ENCODE measurements around the gene TNFRSF4.
"Not testable (repeated sequence)": the region's sequence is repeated elsewhere in the genome, so short reads cannot be mapped to it uniquely, and the experiment has no call there.

Gene TNFRSF4

DNA sequence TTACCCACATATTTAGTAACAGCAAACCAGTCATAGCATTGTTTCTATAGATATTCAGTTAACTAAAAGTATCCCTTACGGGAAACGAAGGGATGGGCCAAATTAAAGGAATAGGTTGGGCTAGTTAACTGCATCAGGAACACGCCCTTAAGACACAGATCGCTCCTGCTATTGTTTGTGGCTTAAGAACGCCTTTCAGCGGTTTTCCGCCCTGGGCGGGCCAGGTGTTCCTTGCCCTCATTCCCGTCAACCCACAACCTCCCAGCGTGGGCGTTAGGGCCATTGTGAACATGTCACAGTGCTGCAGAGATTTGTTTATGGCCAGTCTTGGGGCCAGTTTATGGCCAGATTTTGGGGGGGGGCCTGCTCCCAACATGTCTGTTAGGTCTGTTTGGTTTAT lies 22.2 kb downstream of the TNFRSF4 start:
- intact Hi-C loops (cut with DNase I): loop anchor here (10.0 kb wide), 1 partner anchor 47 kb away; no protein-coding TSS in a partner anchor
- peak in 2 of 10 donors; percentile 38 to 43 for DNase-seq

DNA sequence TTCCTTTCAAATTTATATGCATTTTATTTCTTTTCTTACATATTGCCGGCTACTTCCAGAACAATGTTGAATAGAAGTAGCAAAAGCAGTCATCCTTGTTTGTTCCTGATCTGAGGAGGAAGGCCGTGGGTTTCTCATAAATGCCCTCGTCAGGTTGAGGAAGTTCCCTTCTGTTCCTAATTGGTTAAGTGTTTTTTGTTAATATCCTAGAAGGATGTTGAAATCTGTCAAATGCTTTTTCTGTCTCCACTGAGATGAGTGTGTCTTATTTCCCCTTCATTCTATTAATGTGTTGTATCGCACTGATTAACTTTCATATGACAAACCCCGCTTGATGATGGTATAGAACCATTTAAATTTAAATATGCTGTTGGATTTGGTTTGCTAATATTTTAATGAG lies 24.8 kb downstream of the TNFRSF4 start:
- intact Hi-C loops (cut with DNase I): no loop called here
- peak in 1 of 10 donors; percentile 3 for DNase-seq

DNA sequence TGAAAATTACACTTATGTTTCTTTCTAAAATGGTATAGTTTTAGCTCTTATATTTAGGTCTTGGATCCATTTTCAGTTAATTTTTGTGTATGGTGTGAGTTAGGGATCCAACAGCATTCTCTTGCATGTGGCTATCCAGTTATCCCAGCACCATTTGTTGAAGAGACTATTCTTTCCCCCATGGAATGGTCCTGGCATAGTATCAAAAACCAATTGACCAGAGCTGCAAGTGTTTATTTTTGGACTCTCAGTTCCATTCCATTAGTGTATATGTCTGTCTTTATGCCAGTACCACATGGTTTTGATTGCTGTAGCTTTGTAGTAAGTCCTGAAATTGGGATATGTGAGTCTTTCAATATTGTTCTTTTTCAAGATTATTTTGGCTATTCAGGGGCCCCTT lies 26.0 kb downstream of the TNFRSF4 start:
- intact Hi-C loops (cut with DNase I): no loop called here
- DNase-seq: no peak

DNA sequence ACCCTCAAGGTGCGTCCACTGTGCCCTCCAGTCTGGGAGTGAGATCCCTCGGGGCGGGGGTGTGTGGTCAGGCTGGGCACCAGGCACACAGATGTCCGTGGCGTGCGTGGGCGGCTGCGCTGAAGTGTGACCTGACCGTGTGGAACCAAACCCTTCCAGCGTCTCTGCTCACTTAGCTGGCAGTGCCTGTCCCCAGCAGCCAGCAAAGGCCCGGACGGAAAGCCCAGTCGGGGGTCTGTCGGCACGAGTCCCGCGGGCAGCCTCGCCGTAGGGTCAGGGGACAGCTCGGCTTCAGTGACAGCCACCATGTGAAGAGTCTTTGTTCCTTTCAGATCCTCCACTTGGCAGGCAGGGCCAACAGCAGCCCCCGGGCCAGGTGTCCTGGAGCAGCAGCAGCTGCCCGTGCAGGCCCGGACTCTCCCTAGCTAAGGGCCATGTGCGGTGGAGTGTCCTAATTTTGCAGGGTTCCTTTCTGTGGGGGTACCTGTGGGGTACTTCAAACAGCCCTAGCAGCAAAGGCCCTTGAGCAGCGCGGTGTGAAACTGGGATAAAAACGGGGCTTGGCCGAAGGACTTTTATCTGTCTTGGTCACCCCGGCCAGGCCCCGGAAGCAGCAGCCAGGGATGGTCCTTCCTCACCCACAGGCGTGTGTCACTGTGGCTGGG lies 28.7 kb downstream of the TNFRSF4 start:
- intact Hi-C loops (cut with DNase I): no loop called here
- DNase-seq: peak in 8 of 10 donors; percentile 30 to 94 (median 58)

DNA sequence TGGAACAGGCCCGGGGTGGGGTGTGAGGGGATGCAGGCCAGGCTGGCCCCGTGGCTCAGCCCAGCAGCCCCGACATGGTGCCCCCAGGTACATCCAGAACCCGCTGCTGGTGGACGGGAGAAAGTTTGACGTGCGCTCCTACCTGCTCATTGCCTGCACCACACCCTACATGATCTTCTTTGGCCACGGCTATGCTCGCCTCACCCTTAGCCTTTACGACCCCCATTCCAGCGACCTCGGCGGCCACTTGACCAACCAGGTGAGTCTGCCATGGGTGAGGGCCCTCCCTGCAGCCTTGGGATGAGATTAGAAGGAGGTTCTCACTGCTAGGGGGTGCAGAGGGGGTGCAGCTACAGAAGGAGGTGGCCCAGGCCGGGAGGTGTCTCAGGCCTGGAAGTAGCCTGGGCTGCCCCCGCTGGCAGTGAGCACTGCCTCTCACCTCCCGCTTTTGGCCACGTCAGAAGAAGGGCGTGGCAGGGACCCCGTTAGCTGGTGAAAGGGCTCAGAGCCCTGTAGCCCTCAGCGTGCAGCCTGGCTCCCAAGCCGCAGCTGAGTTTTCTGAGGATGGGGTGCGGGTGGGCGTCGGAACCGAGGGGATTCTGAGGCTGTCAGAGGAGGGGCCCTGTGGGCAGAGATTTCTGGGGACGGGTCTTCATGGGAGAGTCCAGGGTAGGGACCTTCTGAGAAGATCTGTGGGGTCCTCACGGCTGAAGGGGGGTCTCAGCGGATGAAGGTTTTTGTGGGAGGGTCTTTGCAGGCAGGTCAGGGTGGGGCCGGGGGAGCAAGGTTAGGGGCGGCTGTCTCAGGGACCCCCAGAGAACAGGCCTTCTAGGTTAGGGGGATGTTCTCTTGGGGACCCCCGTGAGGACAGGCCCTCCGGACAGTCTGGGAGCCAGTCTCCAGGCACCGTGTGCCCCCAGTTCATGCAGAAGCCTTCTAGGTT lies 29.8 kb downstream of the TNFRSF4 start:
- intact Hi-C loops (cut with DNase I): no loop called here
- peak in 2 of 10 donors; percentile 46 to 79 for DNase-seq

DNA sequence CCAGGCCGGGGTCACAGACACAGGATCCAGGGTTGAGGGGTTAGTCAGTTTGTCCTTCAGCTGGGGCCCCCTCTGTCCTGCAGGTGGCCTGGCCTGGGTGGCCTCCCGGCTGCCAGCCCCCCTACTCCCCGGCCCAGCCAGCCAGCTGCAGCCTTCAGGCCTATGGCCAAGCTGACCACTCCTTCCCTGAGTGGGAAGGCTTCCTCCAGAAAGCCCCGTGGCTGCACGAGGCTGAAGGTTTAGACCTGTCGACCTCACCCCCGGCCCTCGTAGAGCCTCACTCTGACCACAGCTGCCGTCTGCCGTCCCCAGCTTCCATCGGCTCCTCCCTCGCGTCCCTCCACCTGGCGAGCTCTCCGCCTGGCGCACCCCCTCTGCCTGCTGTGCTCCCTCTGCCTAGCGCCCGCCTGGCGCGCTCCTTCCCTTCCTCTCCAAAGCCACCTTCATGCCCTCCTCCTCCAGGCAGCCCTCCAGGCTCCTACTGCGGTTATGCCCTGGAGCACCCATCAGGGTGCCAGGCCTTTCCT lies 30.7 kb downstream of the TNFRSF4 start:
- intact Hi-C loops (cut with DNase I): no loop called here
- peak in 4 of 10 donors; percentile 6 to 78 (median 38) for DNase-seq

DNA sequence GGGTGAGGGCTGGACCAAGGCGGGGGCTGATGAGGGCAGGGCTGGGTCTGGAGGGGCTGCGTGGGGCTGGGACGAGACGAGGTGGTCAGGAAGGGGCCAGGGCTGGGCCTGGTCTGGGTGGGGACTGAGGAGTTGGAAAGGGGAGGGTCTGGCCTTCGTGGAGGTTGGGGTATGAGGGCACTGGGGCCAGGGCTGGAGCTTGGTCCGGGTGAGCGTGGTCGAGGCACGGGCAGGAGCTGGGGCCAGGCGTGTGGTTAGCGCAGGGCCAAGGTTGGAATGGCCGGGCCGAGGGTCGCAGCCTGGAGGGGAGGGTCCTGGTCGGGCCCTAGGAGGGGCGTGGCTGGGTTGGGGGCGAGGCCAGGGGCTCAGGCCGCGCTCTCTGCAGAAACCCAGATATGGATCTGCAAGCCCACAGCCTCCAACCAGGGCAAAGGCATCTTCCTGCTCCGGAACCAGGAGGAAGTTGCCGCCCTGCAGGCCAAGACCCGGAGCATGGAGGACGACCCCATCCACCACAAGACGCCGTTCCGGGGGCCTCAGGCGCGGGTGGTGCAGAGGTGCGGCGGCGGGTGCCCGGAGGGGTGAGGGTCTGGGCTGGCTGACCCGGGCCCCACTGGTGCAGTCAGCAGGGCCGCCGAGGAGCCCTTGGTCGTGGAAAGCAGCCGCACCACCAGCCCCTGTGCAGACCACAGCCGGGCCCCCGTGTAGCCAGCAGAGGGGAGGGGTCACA lies 31.3 kb downstream of the TNFRSF4 start:
- peak in 5 of 10 donors; percentile 1 to 77 (median 60) for DNase-seq

DNA sequence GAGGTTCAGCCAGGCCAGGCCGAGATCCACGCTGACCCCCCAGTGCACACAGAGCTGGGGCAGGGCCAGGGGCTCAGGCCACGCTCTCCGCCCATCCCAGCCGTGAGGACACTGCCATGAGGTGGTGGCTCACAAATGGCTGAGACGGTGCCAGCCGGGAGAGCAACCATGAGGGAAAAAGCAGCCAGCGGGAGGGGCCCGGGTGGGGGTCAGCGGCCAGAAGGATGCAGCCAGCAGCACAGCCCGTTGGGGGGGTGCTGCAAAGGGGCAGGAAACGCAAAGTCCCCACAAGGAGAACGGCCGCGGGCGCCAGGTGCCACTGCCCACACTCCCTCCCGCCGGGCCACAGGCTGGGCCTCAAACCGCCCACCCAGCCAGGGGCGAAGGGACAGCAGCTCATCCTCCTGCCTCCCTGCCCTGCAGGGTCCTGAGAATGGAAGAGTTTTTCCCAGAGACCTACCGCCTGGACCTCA lies 32.0 kb downstream of the TNFRSF4 start:
- DNase-seq: peak in 4 of 10 donors; percentile 5 to 60 (median 42)
- intact Hi-C loops (cut with DNase I): no loop called here

More for the DNA sequence above, 31.3 kb downstream of the TNFRSF4 start:
- intact Hi-C loops (cut with DNase I): no loop called here

DNA sequence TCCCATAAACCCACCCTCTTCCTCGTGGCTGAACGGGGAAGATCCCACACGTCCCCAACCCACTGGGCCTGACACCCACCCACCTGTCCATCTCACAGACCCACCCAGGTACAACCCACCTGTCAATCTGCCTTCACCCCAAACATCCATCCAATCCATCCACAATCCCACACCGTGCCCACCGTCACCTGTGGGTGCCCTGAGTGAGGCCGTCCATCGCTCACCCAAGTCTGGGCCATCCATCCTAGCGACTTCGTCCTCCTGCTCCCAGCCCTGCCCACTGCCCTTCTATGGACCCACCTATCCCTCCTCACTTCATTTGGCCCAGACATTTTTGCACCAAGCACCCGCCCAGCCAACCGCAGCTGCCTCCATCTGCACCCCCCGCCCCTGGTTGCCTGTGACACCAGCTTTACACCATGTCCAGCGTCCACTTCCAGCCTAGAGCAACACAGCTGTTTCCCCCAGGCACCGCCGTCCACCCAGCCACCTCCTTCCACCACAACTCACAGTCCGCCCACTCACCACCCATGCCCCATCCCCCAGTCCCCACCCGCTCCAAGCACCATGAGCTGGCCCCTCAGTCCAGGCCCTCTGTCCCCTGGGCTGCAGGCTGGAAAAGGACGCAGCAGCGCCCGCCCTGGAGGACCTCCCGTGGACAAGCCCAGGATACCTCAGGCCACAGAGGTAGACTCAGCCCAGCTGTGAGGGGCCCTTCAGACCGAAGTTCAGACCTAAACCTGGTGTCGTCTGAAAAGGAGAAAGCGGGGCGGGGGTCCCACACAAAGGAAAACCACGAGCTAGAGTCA lies 32.6 kb downstream of the TNFRSF4 start:
- intact Hi-C loops (cut with DNase I): no loop called here
- DNase-seq: peak in 5 of 10 donors; percentile 4 to 69 (median 61)

DNA sequence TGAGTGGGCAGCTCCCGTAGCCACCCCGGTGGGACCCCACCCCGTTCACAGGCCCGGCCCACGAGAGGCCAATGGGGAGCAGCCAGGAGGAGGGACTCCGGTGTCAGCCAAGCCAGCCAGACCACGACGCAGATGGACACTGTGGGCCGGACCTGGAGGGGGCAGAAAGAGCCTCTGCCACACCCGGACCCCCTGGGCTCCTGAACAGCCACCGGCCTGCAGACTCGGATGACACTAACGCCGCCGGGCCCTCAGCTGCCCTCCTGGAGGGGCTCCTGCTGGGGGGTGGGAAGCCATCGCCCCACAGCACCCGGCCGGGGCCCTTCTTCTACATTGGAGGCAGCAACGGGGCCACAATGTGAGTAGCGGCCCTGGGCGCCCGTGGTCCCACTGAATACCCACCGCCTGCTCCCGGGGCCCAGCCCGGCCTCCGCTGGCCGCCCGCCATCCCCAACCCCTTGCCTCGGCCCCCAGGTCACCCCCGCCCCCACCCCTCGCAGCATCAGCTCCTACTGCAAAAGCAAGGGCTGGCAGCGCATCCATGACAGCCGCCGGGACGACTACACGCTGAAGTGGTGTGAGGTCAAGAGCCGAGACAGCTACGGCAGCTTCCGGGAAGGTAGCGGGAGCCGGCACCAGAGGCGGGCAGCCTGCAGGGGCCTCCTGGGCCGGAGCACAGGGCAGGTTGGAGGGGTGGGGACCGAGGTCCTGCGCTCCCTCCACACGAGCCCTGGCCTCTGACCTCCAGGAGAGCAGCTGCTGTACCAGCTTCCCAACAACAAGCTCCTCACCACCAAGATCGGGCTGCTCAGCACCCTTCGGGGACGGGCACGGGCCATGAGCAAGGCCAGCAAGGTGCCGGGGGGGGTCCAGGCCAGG lies 33.7 kb downstream of the TNFRSF4 start:
- DNase-seq: peak in 5 of 10 donors; percentile 3 to 76 (median 62)

DNA sequence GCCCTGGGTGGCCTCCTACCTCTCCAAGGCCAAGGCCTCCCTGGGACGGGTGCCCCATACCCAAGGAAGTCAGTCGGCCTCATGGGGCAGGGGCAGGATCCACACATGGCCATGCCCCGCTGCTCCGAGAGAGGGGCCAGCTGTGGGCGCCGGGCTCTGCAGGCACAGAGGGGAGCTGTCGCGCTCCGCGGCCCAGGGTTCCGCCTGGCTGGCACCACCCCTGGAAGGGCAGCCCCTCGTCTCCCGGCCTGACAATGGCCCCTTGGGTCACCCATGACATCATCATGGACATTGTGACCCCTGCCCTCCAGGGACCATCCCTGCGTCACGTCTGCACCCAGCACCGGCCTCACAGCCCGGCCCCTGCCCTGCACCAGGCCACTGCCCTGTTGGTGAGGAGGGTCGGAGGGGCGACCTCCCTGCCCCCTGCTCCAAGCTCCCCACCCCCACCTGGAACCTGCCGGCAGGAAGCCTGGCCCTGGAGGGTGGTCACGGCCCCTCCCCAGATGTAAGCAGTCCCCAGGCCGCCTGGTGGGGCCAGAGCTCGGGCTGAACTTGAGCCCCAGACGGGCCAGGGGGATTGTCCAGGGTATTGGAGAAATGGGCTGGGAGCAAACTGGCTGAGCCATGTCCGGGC lies 34.5 kb downstream of the TNFRSF4 start:
- DNase-seq: peak in 4 of 10 donors; percentile 26 to 75 (median 56)
- intact Hi-C loops (cut with DNase I): no loop called here

More for the DNA sequence above, 33.7 kb downstream of the TNFRSF4 start:
- intact Hi-C loops (cut with DNase I): no loop called here

DNA sequence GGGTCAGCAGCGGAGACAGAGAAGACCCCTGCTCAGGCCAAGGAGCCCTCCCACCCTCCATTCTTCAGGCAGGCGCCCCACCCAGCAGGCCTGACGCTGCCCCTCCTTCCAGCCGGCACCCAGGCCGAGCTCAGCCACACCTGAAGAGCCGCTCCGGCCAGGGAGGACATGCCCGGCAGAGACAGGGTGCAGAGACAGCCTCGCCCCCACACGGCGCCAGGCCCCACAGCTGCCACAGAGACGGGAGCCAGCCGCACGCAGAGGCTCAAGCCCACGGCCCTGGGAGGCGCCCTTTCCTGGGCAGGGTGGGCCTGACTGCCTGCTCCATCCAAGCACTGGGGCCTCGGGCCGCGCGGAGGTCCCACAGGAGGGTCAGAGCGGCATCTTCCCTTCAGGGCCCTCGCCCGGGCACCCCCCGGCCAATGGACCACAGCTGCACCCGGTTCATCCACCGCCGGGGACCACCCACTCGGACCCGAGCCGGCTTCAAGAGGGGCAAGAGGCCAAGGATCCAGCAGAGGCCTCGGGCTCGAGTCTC lies 35.1 kb downstream of the TNFRSF4 start:
- DNase-seq: peak in 4 of 10 donors; percentile 12 to 73 (median 60)
- intact Hi-C loops (cut with DNase I): no loop called here

DNA sequence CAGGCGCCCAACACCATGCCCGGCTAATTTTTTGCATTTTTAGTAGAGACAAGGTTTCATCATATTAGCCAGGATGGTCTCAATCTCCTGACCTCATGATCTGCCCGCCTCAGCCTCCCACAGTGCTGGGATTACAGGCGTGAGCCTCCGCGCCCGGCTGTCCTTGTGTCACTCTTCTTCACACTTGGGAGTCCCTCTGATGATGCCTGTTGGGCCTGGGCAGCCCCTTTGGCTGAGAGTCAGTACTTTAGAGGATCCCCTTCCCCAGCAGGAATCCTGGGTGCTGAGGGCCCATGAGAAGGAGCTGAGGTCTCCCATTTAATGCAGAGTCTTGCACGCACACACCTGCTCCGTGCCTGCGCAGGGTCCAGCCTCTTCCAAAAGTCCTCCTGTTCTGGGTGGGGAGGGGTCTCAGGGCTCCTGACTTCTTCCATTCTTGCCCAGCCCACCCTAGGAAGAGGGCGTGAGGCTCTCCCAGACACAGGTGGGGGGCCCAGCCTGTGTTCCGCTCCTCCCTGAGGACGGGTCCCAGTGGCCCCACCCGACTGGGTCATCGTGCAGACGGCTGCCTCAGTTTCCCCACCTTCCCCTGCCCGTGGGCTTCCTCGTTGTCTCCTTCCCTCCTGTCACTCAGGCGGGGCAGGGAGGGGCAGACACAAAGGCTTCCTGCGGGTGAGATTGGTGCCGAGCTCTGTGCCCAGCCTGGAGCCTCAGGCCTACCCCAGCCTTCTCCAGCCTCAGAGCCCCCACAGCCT lies 36.3 kb downstream of the TNFRSF4 start:
- peak in 4 of 10 donors; percentile 13 to 66 (median 43) for DNase-seq
- intact Hi-C loops (cut with DNase I): no loop called here

DNA sequence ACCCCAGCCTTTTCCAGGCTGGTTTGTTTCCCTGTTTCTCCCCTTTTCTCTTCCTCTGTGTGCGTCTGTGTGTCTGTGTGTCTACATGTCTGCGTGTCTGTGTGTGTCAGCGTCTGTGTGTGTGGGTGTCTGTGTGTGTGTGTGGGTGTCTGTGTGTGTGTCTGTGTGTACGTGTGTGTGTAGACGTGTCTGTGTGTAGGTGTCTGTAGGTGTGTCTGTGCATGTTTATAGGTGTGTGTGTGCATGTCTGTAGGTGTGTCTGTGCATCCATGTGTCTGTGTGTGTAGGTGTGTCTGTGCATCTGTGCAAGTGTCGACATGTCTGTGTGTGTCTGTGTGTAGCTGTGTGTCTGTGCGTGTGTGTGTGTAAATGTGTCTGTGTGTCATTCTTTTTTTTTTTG lies 37.0 kb downstream of the TNFRSF4 start:
- intact Hi-C loops (cut with DNase I): no loop called here
- peak in 2 of 10 donors; percentile 2 for DNase-seq

DNA sequence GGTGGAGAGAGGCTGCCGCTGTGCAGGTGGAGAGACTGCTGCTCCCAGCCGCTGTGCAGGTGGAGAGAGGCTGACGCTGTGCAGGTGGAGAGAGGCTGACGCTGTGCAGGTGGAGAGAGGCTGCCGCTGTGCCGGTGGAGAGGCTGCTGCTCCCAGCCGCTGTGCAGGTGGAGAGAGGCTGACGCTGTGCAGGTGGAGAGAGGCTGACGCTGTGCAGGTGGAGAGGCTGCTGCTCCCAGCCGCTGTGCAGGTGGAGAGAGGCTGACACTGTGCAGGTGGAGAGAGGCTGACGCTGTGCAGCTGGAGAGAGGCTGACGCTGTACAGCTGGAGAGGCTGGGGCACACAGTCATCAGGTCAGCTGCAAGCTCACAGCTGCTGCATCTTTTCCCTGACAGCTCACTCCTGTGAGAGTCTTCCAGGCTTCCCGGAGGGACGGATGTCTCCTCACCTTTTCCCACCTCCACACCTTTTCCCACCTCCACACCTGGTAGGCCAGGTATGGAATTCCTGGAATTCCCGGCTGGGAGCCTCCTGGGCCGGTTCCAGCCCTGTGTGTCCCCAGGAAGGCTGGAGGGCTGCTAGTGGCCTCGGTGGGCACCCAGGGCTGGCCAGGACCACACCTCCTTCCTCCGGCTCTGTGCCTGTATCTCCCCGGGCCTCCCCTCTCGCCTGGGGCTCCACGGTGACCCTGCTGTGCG lies 37.7 kb downstream of the TNFRSF4 start:
- intact Hi-C loops (cut with DNase I): not testable (repeated sequence)
- DNase-seq: peak in 4 of 10 donors; percentile 12 to 73 (median 43)
